Measurements from ENCODE around the gene CPTP.
"Not testable (repeated sequence)": the region's sequence is repeated elsewhere in the genome, so short reads cannot be mapped to it uniquely, and the experiment has no call there.

The CPTP gene

GRCh38 chr1:1366699-1367066 lies 42.1 kb downstream of the CPTP start:
- DNase-seq (ENCODE audit: low read depth) = no peak

GRCh38 chr1:1367315-1367714 lies 42.7 kb downstream of the CPTP start:
- no peak for DNase-seq (ENCODE audit: low read depth)

GRCh38 chr1:1370094-1370493 lies 45.5 kb downstream of the CPTP start:
- DNase-seq (ENCODE audit: low read depth) = not testable (repeated sequence)

GRCh38 chr1:1370771-1371300 lies 46.2 kb downstream of the CPTP start:
- no peak for DNase-seq (ENCODE audit: low read depth)

- no peak for DNase-seq (ENCODE audit: low read depth)
Measured at GRCh38 chr1:1371364-1371745, 46.8 kb downstream of the CPTP start.

GRCh38 chr1:1371746-1372711 lies 47.4 kb downstream of the CPTP start:
- DNase-seq (ENCODE audit: low read depth) = no peak

GRCh38 chr1:1373051-1373814 lies 48.6 kb downstream of the CPTP start:
- DNase-seq (ENCODE audit: low read depth) = no peak

GRCh38 chr1:1373815-1374588 lies 49.4 kb downstream of the CPTP start:
- no peak for DNase-seq (ENCODE audit: low read depth)

GRCh38 chr1:1374589-1374928 lies 50.0 kb downstream of the CPTP start:
- no peak for DNase-seq (ENCODE audit: low read depth)

GRCh38 chr1:1374929-1375662 lies 50.5 kb downstream of the CPTP start, which contains the start of gene AURKAIP1:
Gene AURKAIP1, minus strand, starts transcription at chr1:1375207. Its CDS starts 451 bp downstream, at chr1:1374756.
- DNase-seq (ENCODE audit: low read depth) = peak; percentile 99

- no peak for DNase-seq (ENCODE audit: low read depth)
Measured at GRCh38 chr1:1376551-1377226, 52.1 kb downstream of the CPTP start.

GRCh38 chr1:1377540-1378205 lies 53.1 kb downstream of the CPTP start:
- no peak for DNase-seq (ENCODE audit: low read depth)
